K562 (cell line): ENCODE results near the gene SLC5A2. TPM values are rescaled to one million over a fixed set of nuclear protein-coding genes. Genes with fewer than 3 reads are reported as not detected.

Experiments
- ATAC-seq: fragments of 200-7000 bp; cut with Tn5 transposase; 3 replicates; pipeline ENCODE4 v1.9.1; 2020; ENCODE audit warnings: moderate library complexity
- BruUV-seq: library from RNA; stranded (reverse); fragments of 400-500 nt; replicated peaks from 2 replicates; lab custom pipeline; 2021; lab: Mats Ljungman, UMichigan
- CTCF ChIA-PET: fragments of 300-600 bp; formaldehyde crosslinking; extraction: SDS; loops from one replicate; lab custom pipeline; 2021; ENCODE audit warnings: low intra/inter-chr PET ratio; lab: Yijun Ruan, JAX
- POLR2A ChIA-PET: fragments of 300-600, 350-650 bp; sonication (Branson Sonifier 250); formaldehyde crosslinking; extraction: SDS; loops from one replicate; lab custom pipeline; 2021; ENCODE audit warnings: antibody characterized with exemption, inconsistent platforms; lab: Yijun Ruan, JAX
- DNase-seq, 4 experiments: peaks; one replicate each; pipeline versions ENCODE4 v3.0.0 to v3.0.0-alpha.2; 2011 to 2018; ENCODE audit warnings: low spot score in 3 of 4, mixed read lengths in 3 of 4; ENCODE audit errors: extremely low read depth in 1 of 4
- FAIRE-seq: peaks from 2 replicates; lab custom pipeline; 2011; peaks lifted over from hg19 to GRCh38; lab: Jason Lieb, UNC
- H2AFZ ChIP-seq: 2 replicates; pipeline ENCODE4 v1.6.0; 2011; ENCODE audit warnings: low read depth, low read length, control low read depth, inconsistent platforms
- H3K27ac ChIP-seq: fragments of 200-600 bp; 3 replicates; pipeline ENCODE4 v1.8.0; 2011; ENCODE audit warnings: low read depth, mild to moderate bottlenecking, control low read depth, inconsistent platforms, low read length, moderate library complexity, mixed read lengths; ENCODE audit errors: extremely low read depth
- H3K27me3 ChIP-seq, 2 experiments: fragments of 300-600 bp in 1 of 2; 2 replicates in 1 of 2; 3 replicates in 1 of 2; pipeline versions ENCODE4 v1.6.0 to v1.8.0; 2011; ENCODE audit warnings: inconsistent platforms in 2 of 2, low read length in 2 of 2, mild to moderate bottlenecking in 1 of 2, mixed read lengths in 1 of 2, moderate library complexity in 1 of 2; ENCODE audit not compliant: control insufficient read depth in 2 of 2, insufficient read depth in 2 of 2
- H3K36me3 ChIP-seq: fragments of 300-600 bp; 3 replicates; pipeline ENCODE4 v1.8.0; 2011; ENCODE audit warnings: mild to moderate bottlenecking, low read length, inconsistent platforms; ENCODE audit not compliant: control insufficient read depth, insufficient read depth
- H3K4me1 ChIP-seq, 2 experiments: fragments of 200-600 bp in 1 of 2; replicated peaks in 1 of 2; 2 replicates in 1 of 2; 3 replicates in 1 of 2; pipeline versions ENCODE4 v1.5.1 to v1.8.0; 2011; ENCODE audit warnings: inconsistent platforms in 2 of 2, low read length in 2 of 2, mild to moderate bottlenecking in 1 of 2, mixed read lengths in 1 of 2, moderate library complexity in 1 of 2; ENCODE audit not compliant: control insufficient read depth in 2 of 2, insufficient read depth in 2 of 2
- H3K4me2 ChIP-seq: 2 replicates; pipeline ENCODE4 v1.6.1; 2011; ENCODE audit warnings: low read length, control low read depth, inconsistent platforms, mixed read lengths; ENCODE audit not compliant: insufficient read depth
- H3K4me3 ChIP-seq: fragments of 200-600 bp; sonication (generic), shearing (Covaris generic); 2 replicates; pipeline ENCODE4 v1.5.1; 2016; ENCODE audit warnings: control low read depth, inconsistent platforms
- H3K79me2 ChIP-seq: fragments of 200-600 bp; 3 replicates; pipeline ENCODE4 v1.8.0; 2011; ENCODE audit warnings: low read length, inconsistent platforms; ENCODE audit not compliant: control insufficient read depth, insufficient read depth
- H3K9ac ChIP-seq, 2 experiments: 2 replicates each; pipeline versions ENCODE4 v1.6.0 to v1.6.1; 2011; ENCODE audit warnings: low read depth in 2 of 2, low read length in 2 of 2, control low read depth in 1 of 2, inconsistent platforms in 1 of 2, mild to moderate bottlenecking in 1 of 2, mixed read lengths in 1 of 2; ENCODE audit not compliant: insufficient read depth in 1 of 2
- H3K9me1 ChIP-seq: one replicate; pipeline ENCODE4 v1.6.0; 2011; ENCODE audit warnings: inconsistent platforms, mild to moderate bottlenecking, low read length, moderate library complexity; ENCODE audit not compliant: control insufficient read depth, insufficient read depth
- H3K9me3 ChIP-seq: replicated peaks from 2 replicates; pipeline ENCODE4 v1.5.1; 2011; ENCODE audit warnings: low read depth, low read length, inconsistent platforms; ENCODE audit not compliant: control insufficient read depth, insufficient read depth
- H4K20me1 ChIP-seq: replicated peaks from 2 replicates; pipeline ENCODE4 v1.6.1; 2011; ENCODE audit warnings: low read length, inconsistent platforms, mixed read lengths; ENCODE audit not compliant: control insufficient read depth, insufficient read depth
- EWSR1 ChIP-seq: fragments of 450-650 bp; IDR thresholded peaks from 2 replicates; pipeline ENCODE4 v1.6.1; 2018; ENCODE audit warnings: borderline replicate concordance, mild to moderate bottlenecking, low read depth, moderate library complexity; ENCODE audit not compliant: partially characterized antibody
- HMG20B ChIP-seq: fragments of 250-450 bp; sonication (Bioruptor Pico); IDR thresholded peaks from 2 replicates; pipeline ENCODE4 v1.5.0; 2021; ENCODE audit warnings: mild to moderate bottlenecking
- HNRNPL ChIP-seq: fragments of 200-400 bp; formaldehyde crosslinking; IDR thresholded peaks from 2 replicates; pipeline ENCODE4 v1.6.1; 2017; ENCODE audit warnings: low read depth, mild to moderate bottlenecking, low read length
- KAT7 ChIP-seq: sonication (generic); formaldehyde crosslinking; IDR thresholded peaks from 2 replicates; pipeline ENCODE4 v1.8.0; 2022; ENCODE audit warnings: missing genetic modification reagents, mild to moderate bottlenecking, borderline replicate concordance
- NUFIP1 ChIP-seq: fragments of 450-650 bp; IDR thresholded peaks from 2 replicates; pipeline ENCODE4 v1.6.1; 2018; ENCODE audit not compliant: partially characterized antibody
- POLR2A ChIP-seq: fragments of 450-650 bp; conservative IDR thresholded peaks from 2 replicates; pipeline ENCODE4 v1.6.1; 2016
- POLR2G ChIP-seq: fragments of 200-400 bp; formaldehyde crosslinking; IDR thresholded peaks from 2 replicates; pipeline ENCODE4 v1.6.1; 2017; ENCODE audit warnings: low read depth, mild to moderate bottlenecking, antibody characterized with exemption, low read length, moderate library complexity
- THRAP3 ChIP-seq: fragments of 450-650 bp; IDR thresholded peaks from 2 replicates; pipeline ENCODE4 v1.6.1; 2016; ENCODE audit warnings: mild to moderate bottlenecking, inconsistent platforms, borderline replicate concordance
- ZNF124 ChIP-seq: sonication (generic); formaldehyde crosslinking; IDR thresholded peaks from 2 replicates; pipeline ENCODE4 v1.8.1; 2022; ENCODE audit warnings: missing genetic modification reagents
- ZNF280B ChIP-seq: fragments of 250-450 bp; sonication (Bioruptor Pico); IDR thresholded peaks from 2 replicates; pipeline ENCODE4 v1.5.1; 2021; ENCODE audit warnings: mild to moderate bottlenecking
- ZNF445 ChIP-seq: fragments of 250-450 bp; sonication (Bioruptor Pico); IDR thresholded peaks from 2 replicates; pipeline ENCODE4 v1.4.0; 2020; ENCODE audit warnings: low read depth, mild to moderate bottlenecking, moderate library complexity
- WGBS: fragments of 100-300 bp; shearing (Covaris generic); methylation state at CpG from one replicate; pipeline ENCODE4 v1.1.6; 2016; ENCODE audit warnings: low coverage, mixed read lengths; ENCODE audit not compliant: insufficient coverage; ENCODE audit errors: missing lambda C conversion rate; 5-methylcytosine and 5-hydroxymethylcytosine counted together
- in situ Hi-C: fragments of 300-500 bp; cut with MboI; formaldehyde crosslinking; loops from 4 replicates; pipeline ENCODE4 v1.15.0; 2018; ENCODE audit warnings: inconsistent platforms, mixed read lengths
- intact Hi-C: fragments of 100-400 bp; cut with micrococcal nuclease; formaldehyde crosslinking; loops from 2 replicates; pipeline ENCODE4 v1.14.2; 2022
- polyA plus RNA-seq, 8 experiments: library from polyadenylated mRNA; depleted of rRNA in 4 of 8; stranded (reverse) in 5 of 8; unstranded in 3 of 8; fragments of >200 nt; fragmentation: Nextera tagmentation in 2 of 8; fragmentation: Illumina TruSeq in 1 of 8; extraction: Ambion mirVana in 2 of 8; extraction: Trizol in 1 of 8; gene quantifications; 2 replicates each; pipeline versions ENCODE4 v1.2.1 to v1.2.3, GENCODE V29; 2011 to 2014; ENCODE audit warnings: inconsistent platforms in 1 of 8, missing spikeins in 1 of 8
- total RNA-seq, 7 experiments: library from RNA; depleted of rRNA in 6 of 7; stranded (reverse); fragments of >200 nt in 6 of 7; fragmentation: Illumina TruSeq in 2 of 7; extraction: Trizol in 2 of 7; gene quantifications; 2 replicates each; pipeline versions ENCODE4 v1.2.1 to v1.2.3, GENCODE V29; 2011 to 2021; ENCODE audit warnings: low replicate concordance in 1 of 7
- TF ChIP-seq, protein P1 (sequence below), 3 experiments: fragments of 200-800 bp in 1 of 3; fragments of 250-450 bp in 1 of 3; fragments of 450-650 bp in 1 of 3; sonication (Bioruptor Pico) in 1 of 3; sonication (Bioruptor generic) in 1 of 3; formaldehyde crosslinking in 1 of 3; IDR thresholded peaks; 2 replicates each; pipeline versions ENCODE4 v1.6.1 to v1.8.0; 2016 to 2022; ENCODE audit warnings: mild to moderate bottlenecking in 2 of 3, missing genetic modification characterization in 2 of 3, missing compliant biosample characterization in 1 of 3, moderate library complexity in 1 of 3

SLC5A2 gene
- total and polyA plus RNA-seq, 9 of the 15 experiments (the other 6 are each of a cell fraction or from before 2014, with no cell fraction given) = 0.07 to 2.7 (median 2.2) TPM; not detected in 6

DNA sequence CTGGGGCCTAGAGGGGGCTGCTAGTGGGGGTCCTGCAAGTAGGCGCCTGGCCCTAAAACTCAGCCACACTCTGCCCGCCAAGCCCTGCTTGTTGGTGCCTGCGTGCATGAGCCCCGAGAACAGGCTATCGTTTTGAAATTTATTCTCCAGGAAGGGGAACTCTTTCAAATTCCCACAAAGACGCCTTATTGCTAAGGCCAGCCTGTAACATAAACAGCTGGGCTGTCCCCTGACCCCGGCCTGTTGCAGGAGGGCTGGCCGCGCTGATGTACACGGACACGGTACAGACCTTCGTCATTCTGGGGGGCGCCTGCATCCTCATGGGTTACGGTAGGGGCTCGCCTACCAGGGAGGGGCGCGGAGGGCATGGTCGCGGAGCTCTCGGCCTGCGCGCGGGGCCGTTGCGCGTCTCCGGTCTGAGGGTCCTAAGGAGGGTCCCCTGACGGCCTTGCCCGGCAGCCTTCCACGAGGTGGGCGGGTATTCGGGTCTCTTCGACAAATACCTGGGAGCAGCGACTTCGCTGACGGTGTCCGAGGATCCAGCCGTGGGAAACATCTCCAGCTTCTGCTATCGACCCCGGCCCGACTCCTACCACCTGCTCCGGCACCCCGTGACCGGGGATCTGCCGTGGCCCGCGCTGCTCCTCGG, 4.3 kb downstream of the SLC5A2 start (continued):
- TF ChIP-seq KAT7 (CRISPR knock-in tag) = no peak
- TF ChIP-seq EWSR1 = no peak
- TF ChIP-seq ZNF124 (CRISPR knock-in tag) = no peak

- H3K27me3 ChIP-seq = no peaks in the 10 kb centered on the region
- BruUV-seq = no TSS peak
- peaks cover 22% of the 10 kb centered on the region; the same call in 2 of the 3 replicates for H3K36me3 ChIP-seq
- CTCF ChIA-PET = no interaction called here
- no peak for FAIRE-seq
- no peak overlapping the region for H3K9ac ChIP-seq
- H3K79me2 ChIP-seq = no peaks in the 10 kb centered on the region
- H2AFZ ChIP-seq = no peak overlapping the region
- TF ChIP-seq THRAP3 (no peak), HMG20B (CRISPR knock-in tag) (no peak), ZNF445 (CRISPR knock-in tag) (no peak), POLR2A (0 out of 2 replicates have a peak, but pooled peaks have one; percentile 15), HNRNPL (0 out of 2 replicates have a peak, but pooled peaks have one; percentile 12), NUFIP1 (no peak), ZNF280B (CRISPR knock-in tag) (no peak), POLR2G (peak; percentile 59)
- TF ChIP-seq, protein P1, sequence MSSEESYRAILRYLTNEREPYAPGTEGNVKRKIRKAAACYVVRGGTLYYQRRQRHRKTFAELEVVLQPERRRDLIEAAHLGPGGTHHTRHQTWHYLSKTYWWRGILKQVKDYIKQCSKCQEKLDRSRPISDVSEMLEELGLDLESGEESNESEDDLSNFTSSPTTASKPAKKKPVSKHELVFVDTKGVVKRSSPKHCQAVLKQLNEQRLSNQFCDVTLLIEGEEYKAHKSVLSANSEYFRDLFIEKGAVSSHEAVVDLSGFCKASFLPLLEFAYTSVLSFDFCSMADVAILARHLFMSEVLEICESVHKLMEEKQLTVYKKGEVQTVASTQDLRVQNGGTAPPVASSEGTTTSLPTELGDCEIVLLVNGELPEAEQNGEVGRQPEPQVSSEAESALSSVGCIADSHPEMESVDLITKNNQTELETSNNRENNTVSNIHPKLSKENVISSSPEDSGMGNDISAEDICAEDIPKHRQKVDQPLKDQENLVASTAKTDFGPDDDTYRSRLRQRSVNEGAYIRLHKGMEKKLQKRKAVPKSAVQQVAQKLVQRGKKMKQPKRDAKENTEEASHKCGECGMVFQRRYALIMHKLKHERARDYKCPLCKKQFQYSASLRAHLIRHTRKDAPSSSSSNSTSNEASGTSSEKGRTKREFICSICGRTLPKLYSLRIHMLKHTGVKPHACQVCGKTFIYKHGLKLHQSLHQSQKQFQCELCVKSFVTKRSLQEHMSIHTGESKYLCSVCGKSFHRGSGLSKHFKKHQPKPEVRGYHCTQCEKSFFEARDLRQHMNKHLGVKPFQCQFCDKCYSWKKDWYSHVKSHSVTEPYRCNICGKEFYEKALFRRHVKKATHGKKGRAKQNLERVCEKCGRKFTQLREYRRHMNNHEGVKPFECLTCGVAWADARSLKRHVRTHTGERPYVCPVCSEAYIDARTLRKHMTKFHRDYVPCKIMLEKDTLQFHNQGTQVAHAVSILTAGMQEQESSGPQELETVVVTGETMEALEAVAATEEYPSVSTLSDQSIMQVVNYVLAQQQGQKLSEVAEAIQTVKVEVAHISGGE (CRISPR knock-in tag; IDR thresholded peaks at IDR 0.05) = 0 out of 6 replicates have a peak, but pooled peaks of 1 of the 3 experiments have one; percentile 17
- TF ChIP-seq, all 486 proteins: peak for 4
- H3K9me1 ChIP-seq = no peaks in the 10 kb centered on the region
- 97% methylated on average over 41 of the region's 60 CpGs for WGBS
- H3K4me2 ChIP-seq = no peak overlapping the region
- peaks cover 5 to 14% of the 10 kb centered on the region in 2 experiments; a peak in 3 of 5 replicates for H3K4me1 ChIP-seq
- H3K27ac ChIP-seq = no peak overlapping the region
- ATAC-seq (no peak), DNase-seq (no peak)
- H3K4me3 ChIP-seq = no peak overlapping the region
- H3K9me3 ChIP-seq = no peaks in the 10 kb centered on the region
- POLR2A ChIA-PET = interaction anchor here (1.8 to 4.3 kb wide), 5 partner anchors 7 to 19 kb away, joined by 7 to 20 read pairs (median 13); partner anchors contain the start of gene RUSF1
- H4K20me1 ChIP-seq = no peaks in the 10 kb centered on the region
- in situ Hi-C loops = no loop called here
- intact Hi-C loops = no loop called here
Observed at GRCh38 chr16:31487720-31488467, 5.0 kb downstream of the SLC5A2 start.
